ENCODE measurements around the gene PPFIBP2. TPM values are rescaled to one million over a fixed set of nuclear protein-coding genes. Genes with fewer than 3 reads are reported as not detected.

The PPFIBP2 gene
- total RNA-seq, 6 donors from 2014 or later = 10.6 to 63.9 (median 36.7) TPM

GRCh38 chr11:7636350-7636749, 122.6 kb downstream of the PPFIBP2 start:
- H3K4me3 ChIP-seq = no peak overlapping the region
- WGBS, 2 donors = 79 to 80% methylated on average over 6 of the region's 6 CpGs
- H3K9me3 ChIP-seq = no peaks in the 10 kb centered on the region
- DNase-seq (no peak), ATAC-seq (ENCODE audit: low FRiP score in 2 of 2) (no peak)
- H3K4me1 ChIP-seq = no peaks in the 10 kb centered on the region
- H3K27me3 ChIP-seq = no peaks in the 10 kb centered on the region
- TF ChIP-seq POLR2A (IDR thresholded peaks at IDR 0.05) (no peak), EP300 (IDR thresholded peaks at IDR 0.05) (no peak), CTCF (IDR thresholded peaks at IDR 0.05) (no peak), POLR2AphosphoS5 (IDR thresholded peaks at IDR 0.05) (no peak)
- no peak overlapping the region for H3K27ac ChIP-seq
- peaks cover 4 to 67% (median 33%) of the 10 kb centered on the region in 4 donors for H3K36me3 ChIP-seq

GRCh38 chr11:7637447-7638157, 123.8 kb downstream of the PPFIBP2 start:
- no peaks in the 10 kb centered on the region for H3K9me3 ChIP-seq
- H3K36me3 ChIP-seq = peaks cover 4 to 67% (median 31%) of the 10 kb centered on the region in 4 donors
- peak overlapping the region in 1 of 4 donors; percentile 6 for H3K27ac ChIP-seq
- ATAC-seq (ENCODE audit: low FRiP score in 2 of 2) (peak; percentile 39 to 91), DNase-seq (no peak)
- no peak overlapping the region for H3K4me3 ChIP-seq
- TF ChIP-seq POLR2A (IDR thresholded peaks at IDR 0.05) = no peak
- no peaks in the 10 kb centered on the region for H3K27me3 ChIP-seq
- 73 to 74% methylated on average over 7 of the region's 7 CpGs for WGBS, 2 donors
- no peaks in the 10 kb centered on the region for H3K4me1 ChIP-seq

GRCh38 chr11:7638710-7639642, 125.2 kb downstream of the PPFIBP2 start:
- Histone ChIP-seq H3K4me1 (no peaks in the 10 kb centered on the region), H3K36me3 (peaks cover 1 to 56% (median 24%) of the 10 kb centered on the region in 4 donors), H3K27ac (peak overlapping the region in 1 of 4 donors; percentile 10), H3K9me3 (no peaks in the 10 kb centered on the region), H3K4me3 (no peak overlapping the region), H3K27me3 (no peaks in the 10 kb centered on the region)
- 72 to 82% methylated on average over 5 of the region's 5 CpGs for WGBS, 2 donors
- ATAC-seq (ENCODE audit: low FRiP score in 2 of 2) (no peak), DNase-seq (no peak)
- TF ChIP-seq EP300 (IDR thresholded peaks at IDR 0.05) = no peak
- TF ChIP-seq POLR2A (IDR thresholded peaks at IDR 0.05) = no peak

GRCh38 chr11:7639643-7640025, 125.8 kb downstream of the PPFIBP2 start:
- no peak overlapping the region for H3K4me3 ChIP-seq
- no peaks in the 10 kb centered on the region for H3K27me3 ChIP-seq
- no peaks in the 10 kb centered on the region for H3K9me3 ChIP-seq
- peak in 1 of 2 donors; percentile 27 for ATAC-seq (ENCODE audit: low FRiP score in 2 of 2)
- DNase-seq = peak in 1 of 2 donors; percentile 69
- TF ChIP-seq POLR2AphosphoS5 (IDR thresholded peaks at IDR 0.05) (no peak), POLR2A (IDR thresholded peaks at IDR 0.05) (no peak), CTCF (IDR thresholded peaks at IDR 0.05) (no peak), EP300 (IDR thresholded peaks at IDR 0.05) (no peak)
- WGBS, 2 donors = 55 to 71% methylated on average over 3 to 5 of the region's 5 CpGs
- H3K4me1 ChIP-seq = no peaks in the 10 kb centered on the region
- peaks cover 0 to 50% (median 23%) of the 10 kb centered on the region in 4 donors for H3K36me3 ChIP-seq
- peak overlapping the region in 1 of 4 donors; percentile 10 for H3K27ac ChIP-seq

GRCh38 chr11:7640816-7641215, 127.0 kb downstream of the PPFIBP2 start:
- WGBS, 2 donors = 72 to 90% methylated on average over 6 of the region's 6 CpGs
- TF ChIP-seq POLR2AphosphoS5 (IDR thresholded peaks at IDR 0.05) (no peak), POLR2A (IDR thresholded peaks at IDR 0.05) (no peak), EP300 (IDR thresholded peaks at IDR 0.05) (no peak), CTCF (IDR thresholded peaks at IDR 0.05) (no peak)
- DNase-seq (no peak), ATAC-seq (ENCODE audit: low FRiP score in 2 of 2) (no peak)
- no peaks in the 10 kb centered on the region for H3K27me3 ChIP-seq
- peaks cover 0 to 42% (median 18%) of the 10 kb centered on the region in 4 donors for H3K36me3 ChIP-seq
- H3K9me3 ChIP-seq = no peaks in the 10 kb centered on the region
- no peak overlapping the region for H3K27ac ChIP-seq
- no peak overlapping the region for H3K4me3 ChIP-seq
- no peaks in the 10 kb centered on the region for H3K4me1 ChIP-seq
